ENCODE data around the gene SCYGR3.

Gene SCYGR3, protein sequence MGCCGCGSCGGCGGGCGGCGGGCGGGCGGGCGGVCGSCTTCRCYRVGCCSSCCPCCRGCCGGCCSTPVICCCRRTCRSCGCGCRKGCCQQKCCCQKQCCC

DNA sequence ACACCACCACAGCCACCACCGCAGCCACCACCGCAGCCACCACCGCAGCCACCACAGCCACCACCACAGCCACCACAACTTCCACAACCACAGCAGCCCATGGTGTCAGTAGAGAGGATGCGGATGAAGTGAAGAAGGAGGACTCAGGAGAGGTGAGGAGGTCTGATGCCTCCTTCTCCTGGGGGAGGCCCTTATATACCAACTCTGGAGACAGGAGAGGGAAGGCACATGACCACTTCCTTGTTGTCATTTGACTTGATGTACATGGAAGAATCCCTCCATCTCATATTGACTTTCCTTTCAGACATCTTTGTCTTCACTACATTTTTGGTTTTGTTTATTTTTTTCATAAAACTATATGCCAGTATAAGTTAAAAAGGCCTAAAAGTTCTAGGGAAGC lies at the start of gene SCYGR3:
SCYGR3 (minus strand) TSS at position 101 of the 400 bp plus-strand sequence; CDS start at position 101, 0 bp downstream.
- H3K4me3 ChIP-seq (ENCODE audit: low read depth, low read length), result no peak within 1 kb of the TSS
- no peak for DNase-seq (ENCODE audit: low read depth)

DNA sequence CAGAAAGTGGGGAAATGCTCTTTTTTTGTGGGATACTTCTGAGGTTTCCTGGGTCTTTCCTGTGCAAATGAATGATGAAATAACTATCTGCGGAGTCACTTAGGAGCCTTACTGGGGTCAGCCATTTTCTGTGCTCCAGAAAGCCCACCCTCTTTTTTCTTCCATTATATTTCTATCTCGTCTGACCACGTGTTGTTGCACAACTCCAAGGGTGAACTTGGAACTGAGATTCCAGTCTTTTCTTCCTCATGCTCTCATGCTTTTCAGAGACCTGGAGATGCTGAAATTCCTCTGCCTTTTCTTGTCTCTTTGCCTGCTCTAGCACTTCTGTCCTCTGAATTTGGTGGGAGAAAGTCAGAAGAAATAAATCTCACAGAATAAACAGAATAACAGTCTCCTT lies 47.2 kb upstream of the SCYGR3 start:
- DNase-seq (ENCODE audit: low read depth), result no peak
- H3K4me3 ChIP-seq (ENCODE audit: low read depth, low read length), result no peak overlapping the region

DNA sequence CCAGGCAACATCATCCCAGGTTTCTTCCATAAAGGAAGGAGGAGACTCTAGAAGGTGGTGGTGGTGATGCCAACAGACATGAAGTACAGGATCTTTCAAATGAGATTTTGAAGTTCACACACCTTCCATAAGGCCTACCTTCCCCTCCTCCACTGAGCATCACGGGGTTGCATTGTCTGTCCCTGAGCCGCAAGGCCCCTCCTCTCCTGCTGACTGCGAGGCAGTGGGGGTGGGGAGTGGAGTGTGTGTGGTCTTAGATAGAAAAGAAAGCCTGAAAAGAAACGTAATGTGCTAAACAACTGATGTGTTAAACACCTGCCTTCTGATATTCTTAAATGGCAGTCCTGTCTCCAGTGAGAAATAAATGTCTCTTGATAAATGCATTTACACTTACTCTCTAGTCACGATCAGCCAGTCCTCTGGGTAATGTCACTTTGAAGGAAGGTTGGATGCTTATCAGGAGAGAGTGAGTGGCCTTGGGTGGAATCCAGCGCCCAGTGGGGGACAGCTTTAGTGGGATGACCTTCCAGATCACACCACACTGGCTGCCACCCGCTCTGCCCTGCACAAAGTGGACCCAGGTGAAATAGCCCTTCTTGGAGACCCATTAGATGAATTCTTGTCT lies 46.5 kb upstream of the SCYGR3 start:
- H3K4me3 ChIP-seq (ENCODE audit: low read depth, low read length), result no peak overlapping the region
- DNase-seq (ENCODE audit: low read depth), result no peak

DNA sequence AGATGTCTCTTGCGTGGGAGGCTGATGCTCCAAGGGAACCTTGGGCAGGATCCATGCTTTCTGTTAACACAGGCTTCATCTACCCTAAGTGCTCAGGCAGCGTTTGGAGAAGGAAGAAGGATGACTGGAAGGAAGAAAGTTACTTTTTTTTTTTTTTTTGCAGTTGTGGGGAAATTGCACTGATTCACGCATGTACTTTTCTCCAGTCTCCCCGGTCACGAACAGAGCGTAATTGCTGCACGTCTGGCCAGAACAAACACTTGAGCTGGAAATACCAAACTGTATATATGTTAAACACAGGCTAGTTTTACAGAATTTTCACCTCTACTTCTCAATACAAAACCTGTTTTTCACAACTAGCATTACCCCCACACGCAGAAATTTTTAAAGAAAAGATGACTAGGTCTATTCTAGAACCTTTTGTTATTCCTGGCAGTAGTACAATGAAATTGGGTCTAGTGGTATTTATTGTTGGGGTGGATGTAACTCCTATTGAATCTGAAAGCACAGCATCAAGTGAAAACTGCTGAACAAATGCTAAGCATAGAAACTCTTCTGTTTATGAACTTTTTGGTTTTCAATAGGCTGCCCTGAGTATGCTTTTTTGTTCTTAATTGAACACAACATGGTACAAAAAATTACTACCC lies 42.7 kb upstream of the SCYGR3 start:
- no peak overlapping the region for H3K4me3 ChIP-seq (ENCODE audit: low read depth, low read length)
- DNase-seq (ENCODE audit: low read depth), result peak; percentile 82

DNA sequence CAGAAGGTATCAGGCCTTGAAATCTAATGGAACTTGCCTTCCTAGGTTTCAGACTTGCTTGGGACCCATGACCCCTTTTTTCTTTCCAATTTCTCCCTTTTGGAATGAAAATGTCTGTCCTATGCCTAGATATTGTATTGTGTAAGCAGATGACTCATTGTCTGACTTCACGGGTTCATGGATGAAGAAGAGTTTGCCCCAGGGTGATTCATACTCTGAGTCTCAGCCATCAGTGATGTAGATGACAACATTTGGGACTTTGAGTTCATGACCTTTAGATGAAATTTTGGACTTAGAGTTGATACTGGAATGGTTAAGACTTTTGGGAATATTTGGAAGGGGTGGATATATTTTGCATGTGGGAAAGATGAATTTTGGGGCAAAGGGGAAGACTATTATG lies 40.8 kb upstream of the SCYGR3 start:
- no peak overlapping the region for H3K4me3 ChIP-seq (ENCODE audit: low read depth, low read length)
- DNase-seq (ENCODE audit: low read depth), result peak; percentile 91

DNA sequence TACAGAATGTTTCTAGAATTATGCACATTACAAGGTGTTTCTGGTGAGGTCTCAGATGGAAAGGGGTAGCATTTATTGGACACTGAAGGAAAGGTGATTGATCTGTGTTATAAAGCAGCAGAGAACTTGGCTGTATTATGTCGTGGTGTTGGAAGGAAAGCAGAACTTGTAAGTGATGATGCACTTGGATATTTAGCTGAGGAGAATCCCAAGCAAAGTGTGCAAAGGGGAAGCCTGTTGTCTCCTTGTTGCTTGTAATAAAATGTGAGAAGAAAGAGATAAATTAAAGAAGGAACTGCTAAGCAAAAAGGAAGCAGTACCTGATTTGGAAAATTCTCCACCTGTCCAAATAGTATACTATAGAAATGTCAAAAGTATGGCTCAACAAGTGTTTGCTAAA lies 39.8 kb upstream of the SCYGR3 start:
- DNase-seq (ENCODE audit: low read depth), result no peak
- H3K4me3 ChIP-seq (ENCODE audit: low read depth, low read length), result no peak overlapping the region

DNA sequence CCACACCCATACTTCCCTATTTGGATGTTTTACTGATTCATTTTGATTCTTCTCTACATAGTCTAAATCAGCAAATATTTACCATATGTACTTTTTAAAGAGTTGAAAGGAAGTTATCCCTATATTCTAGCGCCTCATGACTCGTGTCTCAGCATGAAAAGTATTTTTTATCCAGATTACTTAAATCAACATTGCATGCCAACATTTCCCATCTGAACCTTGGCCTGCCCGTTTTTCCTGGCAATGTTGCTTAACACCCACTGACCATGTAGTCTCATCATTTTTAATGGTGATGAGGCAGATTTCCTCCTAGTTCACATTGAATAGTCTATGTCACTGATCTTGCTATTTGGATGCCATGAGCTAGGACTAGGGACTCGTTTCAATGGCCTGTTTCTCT lies 38.8 kb upstream of the SCYGR3 start:
- peak; percentile 71 for DNase-seq (ENCODE audit: low read depth)

DNA sequence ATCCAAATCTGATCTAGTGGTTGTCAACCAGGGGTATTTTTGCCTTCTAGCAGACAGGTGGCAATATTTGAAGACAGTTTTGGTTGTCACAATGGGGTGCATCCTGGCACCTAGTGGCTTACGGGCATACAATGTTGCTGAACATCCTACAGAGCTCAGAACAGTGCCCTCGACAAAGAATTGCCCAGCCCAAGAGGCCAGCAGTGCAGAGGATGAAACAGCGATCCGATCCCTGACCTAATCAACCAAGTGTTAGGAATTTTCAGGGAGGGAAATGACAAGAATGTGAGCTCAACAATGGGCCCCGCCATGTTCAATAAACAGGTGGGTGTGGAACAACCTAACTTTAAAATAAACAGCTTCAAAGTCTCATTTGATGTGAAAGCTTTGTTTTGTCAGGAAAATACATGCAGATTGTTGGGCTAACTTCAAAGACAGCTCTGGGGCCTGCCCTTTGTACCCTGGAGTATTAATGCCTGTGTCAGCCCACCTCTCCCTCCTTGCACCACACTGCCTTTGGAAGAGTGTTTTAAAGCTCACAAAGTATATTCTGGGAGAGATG lies 29.4 kb upstream of the SCYGR3 start:
- DNase-seq (ENCODE audit: low read depth), result no peak
- H3K4me3 ChIP-seq (ENCODE audit: low read depth, low read length), result no peak overlapping the region

More for the DNA sequence above, 38.8 kb upstream of the SCYGR3 start:
- no peak overlapping the region for H3K4me3 ChIP-seq (ENCODE audit: low read depth, low read length)

DNA sequence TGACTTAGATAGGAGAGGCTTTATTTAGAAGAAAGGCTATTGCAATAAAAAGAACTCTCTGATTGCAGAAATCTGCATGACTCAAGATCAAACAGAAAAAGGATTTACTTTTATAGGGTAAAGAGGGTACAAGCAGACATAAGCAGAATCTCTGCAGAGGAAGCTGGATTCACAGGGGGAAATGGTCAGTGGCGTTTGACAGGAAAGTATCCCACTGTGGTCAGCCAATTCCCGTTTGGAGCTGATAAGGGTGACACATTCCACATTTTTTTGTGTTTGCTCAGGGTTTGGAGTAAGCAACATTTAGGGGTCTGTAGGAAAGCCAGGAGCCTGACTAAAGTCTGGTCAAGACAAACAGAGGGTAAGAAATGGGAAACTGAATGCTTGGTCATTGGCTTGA lies 28.0 kb upstream of the SCYGR3 start:
- no peak for DNase-seq (ENCODE audit: low read depth)
- H3K4me3 ChIP-seq (ENCODE audit: low read depth, low read length), result no peak overlapping the region

DNA sequence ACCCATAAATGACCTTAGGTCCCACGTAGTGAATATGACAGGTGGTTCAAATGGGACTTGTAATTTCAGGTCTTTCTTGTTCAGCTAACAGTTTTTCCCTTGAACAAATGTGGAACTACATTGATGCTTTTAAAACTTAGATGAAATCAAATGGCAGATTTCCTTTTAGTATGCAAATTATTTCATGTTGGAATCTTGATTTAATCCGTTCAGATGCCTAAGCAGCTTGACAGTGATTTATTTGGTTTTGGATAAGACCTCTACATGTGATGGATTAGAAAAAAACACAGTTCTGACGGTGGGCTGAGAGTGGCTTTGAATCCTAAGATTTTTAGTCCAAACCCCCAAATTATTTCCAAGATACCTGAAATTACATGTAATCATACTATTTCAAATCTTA lies 19.6 kb upstream of the SCYGR3 start:
- DNase-seq (ENCODE audit: low read depth), result no peak
- H3K4me3 ChIP-seq (ENCODE audit: low read depth, low read length), result no peak overlapping the region

DNA sequence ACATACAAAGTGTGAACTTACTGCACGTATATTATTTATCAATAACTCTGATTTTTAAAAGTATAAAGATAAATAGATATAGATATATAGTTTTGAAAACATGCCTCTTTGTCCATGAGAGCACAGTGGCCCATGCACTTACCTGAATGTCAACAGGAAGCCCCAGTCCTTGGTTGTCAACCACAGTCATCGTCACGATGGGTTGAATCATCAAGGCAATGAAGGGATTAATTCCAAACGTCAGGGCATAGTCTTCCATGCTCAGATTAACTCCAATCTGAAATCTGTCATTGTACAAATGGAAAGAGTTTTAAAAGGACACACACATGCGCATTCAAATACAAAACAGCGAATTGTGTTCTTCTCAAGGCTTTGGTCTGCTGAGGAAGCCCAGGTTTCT lies 18.2 kb upstream of the SCYGR3 start:
- no peak for DNase-seq (ENCODE audit: low read depth)
- H3K4me3 ChIP-seq (ENCODE audit: low read depth, low read length), result no peak overlapping the region

DNA sequence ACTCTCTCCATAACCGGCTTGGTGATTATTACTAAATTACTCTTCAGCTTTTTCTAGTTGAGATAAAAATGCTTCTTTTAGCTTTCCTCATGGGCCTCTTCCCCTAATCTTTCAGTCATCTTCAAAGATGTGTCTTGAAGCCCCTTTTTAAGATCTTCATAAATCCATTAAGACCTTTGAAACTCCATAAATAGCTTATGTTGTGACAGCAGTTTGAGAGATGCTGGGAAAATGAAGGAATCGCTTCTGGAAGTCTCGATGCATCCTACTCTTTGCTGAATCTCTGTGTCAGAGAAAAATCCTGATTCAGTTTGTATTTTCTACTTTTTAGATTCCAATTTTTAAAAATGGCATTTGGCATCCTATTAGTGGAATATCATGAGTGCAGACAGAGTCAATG lies 15.7 kb upstream of the SCYGR3 start:
- DNase-seq (ENCODE audit: low read depth), result no peak
- H3K4me3 ChIP-seq (ENCODE audit: low read depth, low read length), result no peak overlapping the region

DNA sequence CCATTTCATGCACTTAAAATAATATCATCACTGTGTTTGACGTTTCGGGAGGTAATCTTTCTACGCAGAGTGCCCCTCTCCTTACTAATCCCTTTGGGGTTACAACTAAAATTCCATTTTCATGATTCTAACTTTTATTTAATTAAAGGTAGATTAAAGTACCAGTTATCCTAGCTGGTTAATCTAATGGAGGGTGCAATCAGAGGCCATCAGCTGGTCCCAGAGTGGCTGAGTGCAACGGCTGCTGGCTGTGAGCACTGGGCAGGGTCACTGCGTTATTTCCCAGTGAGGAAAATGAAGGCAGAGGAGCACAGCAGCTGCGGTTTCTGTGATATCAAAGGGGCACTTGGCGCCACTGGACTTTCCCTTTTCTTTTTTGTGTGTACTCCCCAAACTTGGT lies 14.8 kb upstream of the SCYGR3 start:
- no peak overlapping the region for H3K4me3 ChIP-seq (ENCODE audit: low read depth, low read length)
- DNase-seq (ENCODE audit: low read depth), result no peak

DNA sequence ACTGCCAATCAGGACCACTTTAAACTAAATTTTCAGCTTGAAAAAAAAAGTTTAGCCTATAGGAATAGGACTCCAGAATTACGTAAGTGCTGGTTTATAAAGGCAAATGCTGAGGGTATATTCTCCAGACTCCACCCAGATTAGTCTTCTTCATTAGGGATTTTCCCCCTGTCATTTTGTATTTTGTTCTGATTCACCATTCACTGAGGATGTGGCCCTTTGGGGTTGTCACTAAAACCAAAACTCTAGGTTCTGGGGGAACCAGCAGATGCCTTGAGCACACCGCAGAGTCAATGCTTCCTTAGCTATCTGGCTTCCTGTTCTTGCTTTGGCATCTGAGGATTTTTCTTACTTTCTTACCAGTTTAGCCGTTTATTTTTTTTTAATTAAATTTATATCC lies 13.1 kb upstream of the SCYGR3 start:
- H3K4me3 ChIP-seq (ENCODE audit: low read depth, low read length), result no peak overlapping the region
- no peak for DNase-seq (ENCODE audit: low read depth)

DNA sequence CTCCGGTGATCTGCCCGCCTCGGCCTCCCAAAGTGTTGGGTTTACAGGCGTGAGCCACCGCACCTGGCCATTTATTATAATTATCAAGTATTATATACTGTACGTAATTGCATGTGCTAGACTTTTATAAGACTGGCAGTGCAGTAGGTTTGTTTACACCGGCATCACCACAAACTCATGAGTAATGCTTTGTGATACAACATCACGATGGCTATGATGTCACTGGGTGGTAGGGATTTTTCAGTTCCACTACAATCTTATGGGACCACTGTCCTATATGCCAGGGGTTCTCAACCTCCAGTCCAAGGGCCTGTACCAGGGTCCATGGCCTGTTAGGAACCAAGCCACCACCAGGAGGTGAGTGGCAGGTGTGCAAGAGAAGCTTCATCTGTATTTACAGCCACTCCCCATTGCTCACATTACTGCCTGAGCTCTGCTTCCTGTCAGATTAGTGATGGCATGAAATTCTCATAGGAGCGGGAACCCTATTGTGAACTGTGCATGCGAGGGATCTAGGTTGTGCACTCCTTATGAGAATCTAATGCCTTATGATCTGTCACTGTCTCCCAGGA lies 12.0 kb upstream of the SCYGR3 start:
- DNase-seq (ENCODE audit: low read depth), result no peak
- no peak overlapping the region for H3K4me3 ChIP-seq (ENCODE audit: low read depth, low read length)

DNA sequence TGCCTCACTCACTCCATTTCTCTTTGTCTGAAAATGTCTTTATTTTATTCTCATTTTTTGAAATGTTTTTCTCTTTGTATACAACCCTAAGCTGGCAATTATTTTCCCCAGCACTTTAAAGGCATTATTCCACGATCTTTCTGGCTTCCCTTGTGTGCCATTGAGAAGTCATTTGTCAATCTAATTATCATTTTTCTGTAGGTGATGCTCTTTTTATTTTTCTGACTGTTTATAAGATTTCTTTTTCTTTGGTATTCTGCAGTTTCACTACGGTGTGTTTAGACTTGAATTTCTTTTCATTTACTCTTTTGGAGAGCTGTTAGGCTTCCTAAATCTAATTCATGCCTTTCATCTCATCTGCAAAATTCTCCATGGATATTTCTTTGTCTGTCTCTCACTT lies 10.8 kb upstream of the SCYGR3 start:
- no peak overlapping the region for H3K4me3 ChIP-seq (ENCODE audit: low read depth, low read length)
- no peak for DNase-seq (ENCODE audit: low read depth)

DNA sequence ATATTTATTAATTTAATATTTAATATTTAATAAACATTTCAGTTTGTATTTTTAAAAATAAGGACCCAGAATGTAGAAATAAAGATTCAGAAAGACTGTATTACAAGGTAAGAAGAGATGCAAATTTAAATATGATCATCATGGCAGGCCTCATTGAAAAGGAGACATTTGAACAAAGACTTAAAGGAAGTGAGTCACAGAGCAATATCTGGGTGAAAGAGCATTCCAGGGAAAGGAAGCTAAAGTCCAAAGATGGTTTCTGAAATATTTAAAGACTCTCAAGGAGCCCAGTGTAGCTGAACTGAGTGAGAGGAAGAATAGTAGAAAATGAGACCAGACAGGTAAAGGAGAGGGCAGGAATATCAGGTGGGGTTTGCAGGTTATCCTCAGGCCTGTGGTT lies 8.6 kb upstream of the SCYGR3 start:
- DNase-seq (ENCODE audit: low read depth), result peak; percentile 11
- H3K4me3 ChIP-seq (ENCODE audit: low read depth, low read length), result no peak overlapping the region

DNA sequence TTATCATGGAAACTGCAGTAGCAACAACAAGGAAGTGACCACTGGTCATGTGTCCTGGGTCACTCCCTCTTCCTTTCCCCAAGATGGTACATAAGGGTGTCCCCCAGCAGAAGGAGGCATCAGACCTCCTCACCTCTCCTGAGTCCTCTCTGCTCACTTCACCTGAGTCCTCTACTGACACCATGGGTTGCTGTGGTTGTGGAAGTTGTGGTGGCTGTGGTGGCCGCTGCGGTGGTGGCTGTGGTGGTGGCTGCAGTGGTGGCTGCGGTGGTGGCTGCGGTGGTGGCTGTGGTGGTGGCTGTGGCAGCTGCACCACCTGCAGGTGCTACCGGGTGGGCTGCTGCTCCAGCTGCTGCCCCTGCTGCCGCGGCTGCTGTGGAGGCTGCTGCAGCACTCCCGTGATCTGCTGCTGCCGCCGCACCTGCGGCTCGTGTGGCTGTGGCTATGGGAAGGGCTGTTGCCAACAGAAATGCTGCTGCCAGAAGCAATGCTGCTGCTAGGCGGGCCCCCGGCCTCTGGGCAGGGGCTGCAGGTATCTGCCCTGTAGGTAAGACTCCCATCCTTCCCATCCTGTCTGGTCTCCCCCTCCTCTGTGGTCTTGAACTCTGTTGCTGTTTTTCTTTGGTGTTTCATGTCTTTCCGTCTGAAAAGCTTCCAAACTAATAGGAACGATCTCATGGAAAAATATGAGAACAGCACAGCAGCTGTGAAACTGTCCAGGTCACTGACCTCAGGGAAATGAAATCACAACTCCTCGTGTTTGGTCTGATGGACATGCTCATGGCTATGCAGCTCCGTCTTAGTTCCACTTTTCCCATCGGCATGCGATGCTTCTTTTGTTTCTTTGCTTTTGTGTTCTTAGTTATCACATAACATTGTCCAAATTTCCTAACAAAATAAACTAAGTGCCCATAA lies 2.9 kb upstream of the SCYGR3 start, which contains the start of gene SCYGR4:
SCYGR4 (plus strand) TSS at position 183 of the 915 bp plus-strand sequence; CDS start at position 183, 0 bp downstream.
- DNase-seq (ENCODE audit: low read depth), result no peak
- H3K4me3 ChIP-seq (ENCODE audit: low read depth, low read length), result no peak within 1 kb of the TSS

DNA sequence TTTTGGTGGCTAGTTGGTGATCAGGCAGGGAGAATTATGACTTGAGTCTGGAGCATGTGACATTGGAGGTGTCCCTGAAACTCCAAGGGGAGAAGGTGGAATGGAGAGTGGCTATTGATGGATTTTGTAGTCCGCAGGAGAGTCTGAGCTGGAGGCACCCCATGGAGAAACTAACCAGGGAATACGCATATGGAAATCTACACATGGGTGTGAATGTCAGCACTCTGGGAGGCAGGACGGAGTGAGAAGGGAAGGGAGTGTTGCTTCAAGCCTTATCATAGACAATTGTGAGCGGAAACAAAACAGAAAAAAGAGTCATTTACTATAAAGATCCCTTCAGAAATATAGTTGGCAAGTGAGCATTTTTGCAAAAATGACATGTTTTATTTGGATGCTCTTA lies 2.0 kb upstream of the SCYGR3 start:
- no peak for DNase-seq (ENCODE audit: low read depth)

DNA sequence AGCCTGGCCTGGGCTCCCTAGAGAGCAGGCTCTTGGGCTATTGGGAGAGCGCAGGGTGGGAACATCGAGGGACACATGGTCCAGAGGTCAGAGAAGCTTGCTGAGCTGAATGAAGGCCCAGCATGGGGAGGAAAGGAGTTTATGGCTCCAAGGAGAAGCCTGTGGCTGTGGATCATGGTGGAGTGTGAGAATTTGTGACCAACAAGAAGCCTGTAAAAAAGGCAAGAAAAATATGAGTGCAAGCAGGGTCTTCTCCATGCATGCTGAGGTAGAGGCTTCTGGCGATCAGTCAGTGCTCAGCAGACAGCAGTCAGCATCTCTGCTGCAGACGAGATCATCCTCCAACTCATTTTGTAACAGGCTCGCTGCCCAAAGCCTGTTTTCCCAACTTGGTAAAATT lies 1.3 kb upstream of the SCYGR3 start:
- no peak for DNase-seq (ENCODE audit: low read depth)
- no peak overlapping the region for H3K4me3 ChIP-seq (ENCODE audit: low read depth, low read length)

More for the DNA sequence above, 2.0 kb upstream of the SCYGR3 start:
- no peak overlapping the region for H3K4me3 ChIP-seq (ENCODE audit: low read depth, low read length)
